BE2C (cell line): ENCODE results near the gene SPATA31E1.

Source experiments
- DNase-seq: peaks from one replicate; pipeline ENCODE4 v3.0.0-alpha.2; 2020
- H3K27me3 ChIP-seq: fragments of 250-450 bp; sonication (Bioruptor Pico); 2 replicates; pipeline ENCODE4 v1.5.1; 2020; ENCODE audit warnings: mild to moderate bottlenecking
- H3K36me3 ChIP-seq: fragments of 250-450 bp; sonication (Bioruptor Pico); 2 replicates; pipeline ENCODE4 v1.5.1; 2020; ENCODE audit warnings: mild to moderate bottlenecking
- H3K4me1 ChIP-seq: fragments of 250-450 bp; sonication (Bioruptor Pico); 2 replicates; pipeline ENCODE4 v1.5.1; 2020
- H3K4me3 ChIP-seq: 2 replicates; pipeline ENCODE4 v1.5.1; 2011; ENCODE audit warnings: low read depth, low read length
- H3K9me3 ChIP-seq: fragments of 250-450 bp; sonication (Bioruptor Pico); 2 replicates; pipeline ENCODE4 v1.5.1; 2020
- TF ChIP-seq, protein P1 (sequence below): IDR thresholded peaks from 2 replicates; pipeline ENCODE4 v1.5.1; 2012; ENCODE audit warnings: mild to moderate bottlenecking, low read depth, low read length

SPATA31E1 gene

DNA sequence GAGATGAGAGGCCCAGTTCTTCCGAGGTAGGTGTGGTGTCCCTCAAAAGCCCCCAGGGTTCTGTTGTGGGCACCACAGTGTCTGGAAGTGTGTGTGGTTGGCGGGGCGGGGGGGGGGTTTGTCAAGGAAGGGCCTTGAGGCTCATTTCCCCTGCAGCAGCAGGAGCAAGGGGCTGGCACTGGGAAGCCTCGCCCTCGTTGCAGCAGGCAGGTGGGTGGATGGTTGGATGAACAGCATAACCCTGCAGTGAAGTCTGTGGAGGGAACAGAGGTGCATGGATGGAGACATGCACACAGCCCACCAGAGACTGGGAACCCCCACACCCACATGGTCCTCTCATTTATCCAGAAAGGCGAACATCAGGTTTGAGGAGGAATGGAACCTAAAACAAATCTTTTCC, 2.0 kb upstream of the SPATA31E1 start:
- DNase-seq: no peak

DNA sequence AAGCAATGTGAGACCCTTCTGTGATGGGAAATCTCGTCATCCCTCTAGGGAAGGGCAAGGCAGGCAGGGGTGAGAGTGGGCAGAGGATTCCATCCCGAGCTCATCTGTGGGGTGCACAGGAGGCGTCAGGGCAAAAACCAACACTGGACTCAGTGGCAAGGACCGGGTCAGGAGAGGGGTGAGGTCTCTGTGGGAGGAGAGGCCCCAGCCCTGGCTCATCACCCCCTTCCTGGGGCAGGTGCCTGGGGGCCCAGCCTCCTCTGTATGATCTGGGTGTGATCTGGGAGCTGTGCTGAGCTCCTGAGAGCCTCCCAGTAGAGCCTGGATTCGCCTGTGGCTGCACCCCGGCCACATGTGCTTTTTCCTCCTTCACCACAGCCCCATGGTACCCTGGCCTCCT, 597 bp downstream of the SPATA31E1 start:
- H3K9me3 ChIP-seq: no peaks in the 10 kb centered on the region; the same call in 1 of the 2 replicates
- no peak overlapping the region for H3K4me3 ChIP-seq
- TF ChIP-seq, protein P1, sequence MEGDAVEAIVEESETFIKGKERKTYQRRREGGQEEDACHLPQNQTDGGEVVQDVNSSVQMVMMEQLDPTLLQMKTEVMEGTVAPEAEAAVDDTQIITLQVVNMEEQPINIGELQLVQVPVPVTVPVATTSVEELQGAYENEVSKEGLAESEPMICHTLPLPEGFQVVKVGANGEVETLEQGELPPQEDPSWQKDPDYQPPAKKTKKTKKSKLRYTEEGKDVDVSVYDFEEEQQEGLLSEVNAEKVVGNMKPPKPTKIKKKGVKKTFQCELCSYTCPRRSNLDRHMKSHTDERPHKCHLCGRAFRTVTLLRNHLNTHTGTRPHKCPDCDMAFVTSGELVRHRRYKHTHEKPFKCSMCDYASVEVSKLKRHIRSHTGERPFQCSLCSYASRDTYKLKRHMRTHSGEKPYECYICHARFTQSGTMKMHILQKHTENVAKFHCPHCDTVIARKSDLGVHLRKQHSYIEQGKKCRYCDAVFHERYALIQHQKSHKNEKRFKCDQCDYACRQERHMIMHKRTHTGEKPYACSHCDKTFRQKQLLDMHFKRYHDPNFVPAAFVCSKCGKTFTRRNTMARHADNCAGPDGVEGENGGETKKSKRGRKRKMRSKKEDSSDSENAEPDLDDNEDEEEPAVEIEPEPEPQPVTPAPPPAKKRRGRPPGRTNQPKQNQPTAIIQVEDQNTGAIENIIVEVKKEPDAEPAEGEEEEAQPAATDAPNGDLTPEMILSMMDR: no peak
- H3K27me3 ChIP-seq: no peaks in the 10 kb centered on the region
- no peak for DNase-seq
- no peaks in the 10 kb centered on the region for H3K4me1 ChIP-seq
- H3K36me3 ChIP-seq: no peaks in the 10 kb centered on the region

More for the DNA sequence above, 2.0 kb upstream of the SPATA31E1 start:
- H3K9me3 ChIP-seq: no peaks in the 10 kb centered on the region; the same call in 1 of the 2 replicates
- no peaks in the 10 kb centered on the region for H3K36me3 ChIP-seq
- H3K4me1 ChIP-seq: no peaks in the 10 kb centered on the region
- no peak overlapping the region for H3K4me3 ChIP-seq
- TF ChIP-seq, protein P1: no peak
- no peaks in the 10 kb centered on the region for H3K27me3 ChIP-seq

DNA sequence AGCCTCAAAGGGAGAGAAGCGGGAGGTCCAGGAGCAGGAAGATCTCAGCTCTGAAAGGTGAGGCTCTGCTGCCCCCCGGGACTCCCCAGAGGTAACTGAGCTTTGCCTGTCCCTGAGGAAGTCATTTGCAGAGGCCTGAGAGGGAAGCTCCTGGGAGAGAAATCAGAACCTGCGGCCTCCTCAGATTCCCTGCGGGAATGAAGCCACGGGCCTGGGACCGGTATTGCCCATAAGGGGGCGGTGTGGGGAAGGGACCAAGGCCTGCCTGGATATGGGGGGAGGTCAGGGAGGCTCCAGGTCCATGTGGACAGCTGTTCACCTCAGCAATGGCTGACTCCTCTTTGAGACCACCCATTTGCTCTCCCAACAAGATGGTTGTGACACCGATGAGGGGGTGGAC, 1.3 kb downstream of the SPATA31E1 start:
- Histone ChIP-seq H3K9me3 (no peaks in the 10 kb centered on the region; the same call in 1 of the 2 replicates), H3K4me3 (no peak overlapping the region), H3K4me1 (no peaks in the 10 kb centered on the region), H3K36me3 (no peaks in the 10 kb centered on the region), H3K27me3 (no peaks in the 10 kb centered on the region)
- TF ChIP-seq, protein P1: peak; percentile 14; the same call in 1 of the 2 replicates
- DNase-seq: no peak

DNA sequence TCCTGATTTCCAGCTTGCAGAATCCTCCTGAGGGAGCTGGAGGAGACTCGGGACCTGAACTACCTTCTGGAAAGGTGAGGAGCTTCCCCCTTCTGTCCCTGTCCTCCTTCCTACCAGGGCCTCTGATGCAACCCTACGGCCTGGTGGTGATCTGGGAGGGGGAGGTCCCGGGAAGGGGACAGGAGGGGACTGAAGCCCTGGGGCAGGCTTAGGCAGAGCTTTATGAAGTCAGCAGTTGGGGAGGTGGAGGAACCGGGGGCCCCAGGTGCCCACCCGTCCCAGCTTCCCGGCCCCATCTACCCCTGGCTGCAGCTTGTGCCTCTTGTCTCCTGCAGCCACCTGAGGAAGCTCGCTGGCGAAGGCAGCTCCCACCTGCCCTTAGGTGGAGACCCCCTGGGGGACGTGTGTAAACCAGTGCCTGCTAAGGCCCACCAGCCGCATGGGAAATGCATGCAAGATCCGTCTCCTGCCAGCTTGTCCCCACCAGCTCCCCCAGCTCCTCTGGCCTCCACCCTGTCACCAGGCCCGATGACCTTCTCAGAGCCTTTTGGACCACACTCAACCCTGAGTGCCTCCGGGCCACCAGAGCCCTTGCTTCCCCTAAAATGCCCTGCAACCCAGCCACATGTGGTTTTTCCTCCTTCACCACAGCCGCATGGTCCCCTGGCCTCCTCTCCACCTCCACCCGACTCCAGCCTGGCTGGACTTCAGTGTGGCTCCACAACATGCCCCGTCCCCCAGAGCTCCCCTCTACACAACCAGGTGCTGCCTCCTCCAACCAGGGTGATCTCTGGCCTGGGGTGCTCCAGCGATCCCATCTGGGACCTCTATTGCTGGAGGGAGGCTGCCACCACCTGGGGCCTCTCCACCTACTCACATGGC, 2.1 kb downstream of the SPATA31E1 start:
- Histone ChIP-seq H3K4me1 (no peaks in the 10 kb centered on the region), H3K27me3 (no peaks in the 10 kb centered on the region), H3K4me3 (no peak overlapping the region), H3K9me3 (no peaks in the 10 kb centered on the region; the same call in 1 of the 2 replicates), H3K36me3 (no peaks in the 10 kb centered on the region)
- no peak for DNase-seq
- TF ChIP-seq, protein P1: no peak

DNA sequence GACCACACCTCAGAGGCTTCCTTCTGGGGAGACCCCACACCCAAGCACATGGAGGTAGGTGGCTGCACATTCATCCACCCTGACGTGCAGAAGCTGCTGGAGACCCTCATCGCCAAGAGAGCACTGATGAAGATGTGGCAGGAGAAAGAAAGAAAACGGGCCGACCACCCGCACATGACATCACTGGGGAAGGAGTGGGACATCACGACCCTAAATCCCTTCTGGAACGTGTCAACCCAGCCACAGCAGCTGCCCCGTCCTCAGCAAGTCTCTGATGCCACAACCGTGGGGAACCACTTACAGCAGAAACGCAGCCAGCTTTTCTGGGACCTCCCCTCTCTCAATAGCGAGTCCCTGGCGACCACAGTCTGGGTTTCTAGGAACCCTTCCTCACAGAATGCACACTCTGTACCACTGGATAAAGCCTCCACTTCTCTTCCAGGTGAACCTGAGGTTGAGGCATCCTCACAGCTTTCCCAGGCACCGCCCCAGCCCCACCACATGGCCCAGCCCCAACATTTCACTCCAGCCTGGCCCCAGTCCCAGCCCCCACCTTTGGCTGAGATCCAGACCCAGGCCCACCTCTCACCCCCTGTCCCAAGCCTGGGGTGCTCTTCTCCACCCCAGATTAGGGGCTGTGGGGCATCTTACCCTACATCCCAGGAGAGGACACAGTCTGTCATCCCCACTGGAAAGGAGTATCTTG, 3.0 kb downstream of the SPATA31E1 start:
- Histone ChIP-seq H3K9me3 (no peaks in the 10 kb centered on the region; the same call in 1 of the 2 replicates), H3K4me1 (no peaks in the 10 kb centered on the region), H3K27me3 (no peaks in the 10 kb centered on the region), H3K4me3 (no peak overlapping the region), H3K36me3 (no peaks in the 10 kb centered on the region)
- TF ChIP-seq, protein P1: no peak
- DNase-seq: no peak
